ENCODE measurements around the gene CELSR3. TPM values are rescaled to one million over a fixed set of nuclear protein-coding genes. Genes with fewer than 3 reads are reported as not detected.
A peak's percentile ranks its signal among the peaks of the same experiment; 100 is the strongest.

The CELSR3 gene
- total RNA-seq, 1 experiment from 2014 or later = 23.9 TPM

GRCh38 chr3:48681974-48682610 is 19.4 kb upstream of the CELSR3 start:
- H2AFZ ChIP-seq (ENCODE audit: low read length) = no peak overlapping the region
- no peak overlapping the region for H4K5ac ChIP-seq (ENCODE audit: insufficient read length, low read depth, low read length)
- H3K23me2 ChIP-seq (ENCODE audit: insufficient read length, low read depth, low read length, poor library complexity, severe bottlenecking) = peaks cover 8% of the 10 kb centered on the region
- peaks cover 3% of the 10 kb centered on the region for H3K79me1 ChIP-seq (ENCODE audit: insufficient read depth, low read depth, low read length, poor library complexity, severe bottlenecking)
- H4K91ac ChIP-seq (ENCODE audit: insufficient read length, low read depth, low read length) = no peak overlapping the region
- no peak overlapping the region for H3K14ac ChIP-seq (ENCODE audit: insufficient read depth, low read length)
- H3K27ac Mint-ChIP-seq = peak overlapping the region in 1 of 3 experiments; percentile 39; a peak in 1 of 7 replicates
- no peak overlapping the region for H3K18ac ChIP-seq (ENCODE audit: insufficient read length, low read depth, low read length)
- no peak overlapping the region for H3K4me2 ChIP-seq (ENCODE audit: insufficient read depth, insufficient read length, low read length)
- H3K4ac ChIP-seq (ENCODE audit: low read depth, low read length) = no peak overlapping the region
- no peaks in the 10 kb centered on the region for H4K20me1 ChIP-seq (ENCODE audit: control insufficient read depth, insufficient read depth, insufficient read length)
- H3K27me3 ChIP-seq (ENCODE audit: insufficient read depth, low read length) = no peaks in the 10 kb centered on the region
- peaks cover 4% of the 10 kb centered on the region; the same call in 1 of the 2 replicates for H3K4me1 ChIP-seq (ENCODE audit: insufficient read depth, low read length)
- H3K27ac ChIP-seq (ENCODE audit: insufficient read length, low read depth, low read length) = no peak overlapping the region
- H3K4me3 Mint-ChIP-seq = no peak overlapping the region
- no peak overlapping the region for H2BK12ac ChIP-seq (ENCODE audit: insufficient read length, low read depth, low read length)
- no peak overlapping the region for H3T11ph ChIP-seq (ENCODE audit: low read length)
- H3K23ac ChIP-seq (ENCODE audit: insufficient read length, low read depth, low read length) = no peak overlapping the region
- H3K9me3 Mint-ChIP-seq = no peaks in the 10 kb centered on the region
- H2BK15ac ChIP-seq (ENCODE audit: low read depth, low read length) = no peak overlapping the region
- H3K36me3 Mint-ChIP-seq (ENCODE audit: insufficient read depth in 1 of 3, low read depth in 3 of 3) = peaks cover 33 to 64% (median 56%) of the 10 kb centered on the region in 3 experiments
- H2BK5ac ChIP-seq (ENCODE audit: insufficient read length, low read length) = no peak overlapping the region
- no peaks in the 10 kb centered on the region for H3K9me3 ChIP-seq (ENCODE audit: control insufficient read depth, low read depth, low read length)
- H2AK5ac ChIP-seq (ENCODE audit: insufficient read length, low read length) = no peak overlapping the region
- no CpG with 5 or more reads among the region's 17 CpGs for WGBS (ENCODE audit: extremely low coverage, insufficient read length, low lambda C conversion rate)
- DNase-seq = no peak
- H3K56ac ChIP-seq (ENCODE audit: insufficient read length, low read depth, low read length) = no peak overlapping the region
- H2BK20ac ChIP-seq (ENCODE audit: low read depth, low read length, poor library complexity, severe bottlenecking) = no peak overlapping the region
- H3K4me1 Mint-ChIP-seq = peaks cover 17 to 18% of the 10 kb centered on the region in 2 experiments
- no peak overlapping the region for H3K9ac ChIP-seq (ENCODE audit: extremely low read depth, insufficient read length, low read length)
- no peak overlapping the region for H2BK120ac ChIP-seq (ENCODE audit: low read depth, low read length, poor library complexity, severe bottlenecking)
- peaks cover 5% of the 10 kb centered on the region; the same call in 1 of the 2 replicates for H3K79me2 ChIP-seq (ENCODE audit: insufficient read depth, low read length)
- H4K8ac ChIP-seq (replicated peaks; ENCODE audit: insufficient read length, low read depth, low read length) = no peak overlapping the region
- H3K27me3 Mint-ChIP-seq (ENCODE audit: low read depth) = no peaks in the 10 kb centered on the region; the same call in 1 of the 2 replicates
- TF ChIP-seq CTCF (conservative IDR thresholded peaks at IDR 0.05) = no peak

Data from H9 (cell line).